K562 (cell line): Measurements from ENCODE around the gene POMT2. TPM values are rescaled to one million over a fixed set of nuclear protein-coding genes. Genes with fewer than 3 reads are reported as not detected.

Experiments used
- FOSL1 ChIP-seq: fragments of 200-800 bp; sonication (Bioruptor generic); conservative IDR thresholded peaks from 2 replicates; pipeline ENCODE4 v1.6.1; 2016; ENCODE audit warnings: missing genetic modification characterization, missing compliant biosample characterization
- FOXJ2 ChIP-seq: fragments of 200-800 bp; sonication (Bioruptor generic); IDR thresholded peaks from 2 replicates; pipeline ENCODE4 v1.6.1; 2016; ENCODE audit warnings: missing genetic modification characterization, missing compliant biosample characterization
- FOXK2 ChIP-seq, 2 experiments: fragments of 450-650 bp; IDR thresholded peaks in 1 of 2; conservative IDR thresholded peaks in 1 of 2; 2 replicates each; pipeline ENCODE4 v1.6.1; 2016; ENCODE audit warnings: low read depth in 2 of 2, mild to moderate bottlenecking in 1 of 2
- HOMEZ ChIP-seq: fragments of 250-450 bp; sonication (Bioruptor Pico); IDR thresholded peaks from 2 replicates; pipeline ENCODE4 v1.4.0; 2020; ENCODE audit warnings: mild to moderate bottlenecking, moderate library complexity
- KDM2B ChIP-seq: fragments of 250-450 bp; sonication (Bioruptor Pico); IDR thresholded peaks from 2 replicates; pipeline ENCODE4 v1.8.0; 2021; ENCODE audit warnings: mild to moderate bottlenecking, moderate library complexity
- MAFF ChIP-seq: IDR thresholded peaks from 2 replicates; pipeline ENCODE4 v1.6.1; 2012; ENCODE audit warnings: low read length, improper control_type of control experiment
- MYC ChIP-seq, 2 experiments: fragments of 250-450 bp in 1 of 2; sonication (Bioruptor Pico) in 1 of 2; IDR thresholded peaks; 2 replicates each; pipeline versions ENCODE4 v1.5.1 to v1.6.1; 2012 to 2021; ENCODE audit warnings: low read depth in 2 of 2, borderline replicate concordance in 1 of 2, improper control_type of control experiment in 1 of 2, low read length in 1 of 2, mild to moderate bottlenecking in 1 of 2, moderate library complexity in 1 of 2
- NCOR1 ChIP-seq: fragments of 450-650 bp; IDR thresholded peaks from 2 replicates; pipeline ENCODE4 v1.6.1; 2016; ENCODE audit warnings: mild to moderate bottlenecking, moderate library complexity
- NR2C2 ChIP-seq, 2 experiments: fragments of 200-800 bp in 1 of 2; sonication (Bioruptor generic) in 1 of 2; sonication (generic) in 1 of 2; formaldehyde crosslinking in 1 of 2; IDR thresholded peaks; 2 replicates each; pipeline versions ENCODE4 v1.6.1 to v1.8.0; 2016 to 2022; ENCODE audit warnings: mild to moderate bottlenecking in 1 of 2, missing compliant biosample characterization in 1 of 2, missing genetic modification characterization in 1 of 2, missing genetic modification reagents in 1 of 2
- PHF21A ChIP-seq: fragments of 450-650 bp; IDR thresholded peaks from 2 replicates; pipeline ENCODE4 v1.6.1; 2017; ENCODE audit warnings: low read depth, borderline replicate concordance
- SETDB1 ChIP-seq: IDR thresholded peaks from one replicate; pipeline ENCODE4 v1.6.1; 2012; ENCODE audit warnings: low read length, control low read depth, inconsistent platforms
- SMAD4 ChIP-seq: fragments of 250-450 bp; sonication (Bioruptor Pico); conservative IDR thresholded peaks from 2 replicates; pipeline ENCODE4 v1.8.0; 2021; ENCODE audit warnings: inconsistent platforms, mild to moderate bottlenecking, moderate library complexity
- SMARCA4 ChIP-seq: fragments of 450-650 bp; IDR thresholded peaks from 2 replicates; pipeline ENCODE4 v1.6.1; 2016
- SMARCB1 ChIP-seq: IDR thresholded peaks from 2 replicates; pipeline ENCODE4 v1.6.1; 2011; ENCODE audit warnings: improper control_type of control experiment, low read depth; ENCODE audit not compliant: insufficient read length
- SPI1 ChIP-seq: IDR thresholded peaks from 2 replicates; pipeline ENCODE4 v1.6.1; 2011; ENCODE audit warnings: low read depth, low read length, control low read depth, borderline replicate concordance
- THRAP3 ChIP-seq: fragments of 450-650 bp; IDR thresholded peaks from 2 replicates; pipeline ENCODE4 v1.6.1; 2016; ENCODE audit warnings: mild to moderate bottlenecking, inconsistent platforms, borderline replicate concordance
- THRB ChIP-seq: fragments of 450-650 bp; formaldehyde crosslinking; conservative IDR thresholded peaks from 2 replicates; pipeline ENCODE4 v1.4.0; 2022; ENCODE audit warnings: mild to moderate bottlenecking, missing genetic modification characterization
- ZNF584 ChIP-seq: fragments of 200-800 bp; sonication (Bioruptor generic); IDR thresholded peaks from 2 replicates; pipeline ENCODE4 v1.6.1; 2016; ENCODE audit warnings: low read depth, mild to moderate bottlenecking, missing genetic modification characterization, missing compliant biosample characterization
- ZNF785 ChIP-seq: fragments of 250-450 bp; sonication (Bioruptor Pico); IDR thresholded peaks from 2 replicates; pipeline ENCODE4 v1.4.0; 2020; ENCODE audit warnings: mild to moderate bottlenecking
- polyA plus RNA-seq, 8 experiments: library from polyadenylated mRNA; depleted of rRNA in 4 of 8; stranded (reverse) in 5 of 8; unstranded in 3 of 8; fragments of >200 nt; fragmentation: Nextera tagmentation in 2 of 8; fragmentation: Illumina TruSeq in 1 of 8; extraction: Ambion mirVana in 2 of 8; extraction: Trizol in 1 of 8; gene quantifications; 2 replicates each; pipeline versions ENCODE4 v1.2.1 to v1.2.3, GENCODE V29; 2011 to 2014; ENCODE audit warnings: inconsistent platforms in 1 of 8, missing spikeins in 1 of 8
- total RNA-seq, 7 experiments: library from RNA; depleted of rRNA in 6 of 7; stranded (reverse); fragments of >200 nt in 6 of 7; fragmentation: Illumina TruSeq in 2 of 7; extraction: Trizol in 2 of 7; gene quantifications; 2 replicates each; pipeline versions ENCODE4 v1.2.1 to v1.2.3, GENCODE V29; 2011 to 2021; ENCODE audit warnings: low replicate concordance in 1 of 7
- TF ChIP-seq, protein P1 (sequence below): fragments of 250-450 bp; sonication (Bioruptor Pico); IDR thresholded peaks from 2 replicates; pipeline ENCODE4 v1.4.0; 2020; ENCODE audit warnings: mild to moderate bottlenecking, moderate library complexity, borderline replicate concordance

The POMT2 gene
- total and polyA plus RNA-seq, 9 of the 15 experiments (the other 6 are each of a cell fraction or from before 2014, with no cell fraction given): 0.39 to 16.6 (median 7.8) TPM

DNA sequence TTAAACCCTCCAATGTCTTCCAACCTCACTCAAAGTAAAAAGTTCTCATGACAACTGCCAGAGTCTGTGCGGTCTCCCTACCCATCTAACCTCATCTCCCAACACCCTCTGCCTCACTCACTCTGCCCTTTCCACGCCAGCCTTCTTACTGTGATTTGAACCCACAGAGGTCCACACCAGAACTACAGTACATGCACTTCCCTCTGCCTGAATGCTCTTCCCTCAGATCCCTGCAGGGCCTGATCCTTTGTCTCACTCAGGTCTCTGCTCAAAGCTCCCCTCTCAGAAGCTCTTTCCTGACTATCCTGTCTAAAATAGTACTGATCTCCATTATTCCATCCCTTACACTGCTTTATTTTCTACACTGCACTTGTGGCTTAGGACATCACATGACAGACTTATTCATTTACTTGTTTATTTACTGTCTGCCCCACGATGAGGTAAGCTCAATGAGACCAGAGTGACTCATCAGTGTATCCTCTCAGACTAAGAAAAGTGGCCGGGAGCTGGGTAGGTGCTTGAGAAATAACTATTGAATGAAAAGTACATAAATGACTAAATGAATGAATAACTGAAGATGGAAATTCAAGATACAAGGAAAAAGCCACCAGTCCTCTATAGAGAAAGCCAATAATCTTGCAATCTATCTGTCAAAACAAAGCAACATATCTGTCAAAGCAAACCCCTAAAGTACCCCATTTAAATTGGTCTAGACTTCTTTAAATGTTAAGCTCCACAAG is 17.1 kb downstream of the POMT2 start (continued):
- TF ChIP-seq, protein P1, sequence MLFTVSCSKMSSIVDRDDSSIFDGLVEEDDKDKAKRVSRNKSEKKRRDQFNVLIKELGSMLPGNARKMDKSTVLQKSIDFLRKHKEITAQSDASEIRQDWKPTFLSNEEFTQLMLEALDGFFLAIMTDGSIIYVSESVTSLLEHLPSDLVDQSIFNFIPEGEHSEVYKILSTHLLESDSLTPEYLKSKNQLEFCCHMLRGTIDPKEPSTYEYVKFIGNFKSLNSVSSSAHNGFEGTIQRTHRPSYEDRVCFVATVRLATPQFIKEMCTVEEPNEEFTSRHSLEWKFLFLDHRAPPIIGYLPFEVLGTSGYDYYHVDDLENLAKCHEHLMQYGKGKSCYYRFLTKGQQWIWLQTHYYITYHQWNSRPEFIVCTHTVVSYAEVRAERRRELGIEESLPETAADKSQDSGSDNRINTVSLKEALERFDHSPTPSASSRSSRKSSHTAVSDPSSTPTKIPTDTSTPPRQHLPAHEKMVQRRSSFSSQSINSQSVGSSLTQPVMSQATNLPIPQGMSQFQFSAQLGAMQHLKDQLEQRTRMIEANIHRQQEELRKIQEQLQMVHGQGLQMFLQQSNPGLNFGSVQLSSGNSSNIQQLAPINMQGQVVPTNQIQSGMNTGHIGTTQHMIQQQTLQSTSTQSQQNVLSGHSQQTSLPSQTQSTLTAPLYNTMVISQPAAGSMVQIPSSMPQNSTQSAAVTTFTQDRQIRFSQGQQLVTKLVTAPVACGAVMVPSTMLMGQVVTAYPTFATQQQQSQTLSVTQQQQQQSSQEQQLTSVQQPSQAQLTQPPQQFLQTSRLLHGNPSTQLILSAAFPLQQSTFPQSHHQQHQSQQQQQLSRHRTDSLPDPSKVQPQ (CRISPR knock-in tag): no peak
- TF ChIP-seq KDM2B (CRISPR knock-in tag): no peak
- peak; percentile 76; the same call in 1 of the 2 replicates for TF ChIP-seq FOXJ2 (tag)
- no peak for TF ChIP-seq THRB
- TF ChIP-seq NCOR1: peak; percentile 28; the same call in 1 of the 2 replicates
- TF ChIP-seq SMARCA4: peak; percentile 50; the same call in 1 of the 2 replicates
- no peak for TF ChIP-seq PHF21A
- TF ChIP-seq THRAP3: no peak
- TF ChIP-seq ZNF584: no peak
- no peak for TF ChIP-seq SETDB1
- TF ChIP-seq ZNF785 (CRISPR knock-in tag): no peak
- TF ChIP-seq SMAD4 (CRISPR knock-in tag): no peak
- TF ChIP-seq MAFF: peak; percentile 9; the same call in 1 of the 2 replicates
- no peak for TF ChIP-seq SPI1
- TF ChIP-seq HOMEZ (CRISPR knock-in tag): no peak
- TF ChIP-seq NR2C2 (CRISPR knock-in tag; IDR thresholded peaks at IDR 0.05): no peak
- peak; percentile 0; the same call in 1 of the 2 replicates for TF ChIP-seq NR2C2 (tag; IDR thresholded peaks at IDR 0.05)
- peak; percentile 76 to 87 for TF ChIP-seq FOXK2 (conservative IDR thresholded peaks at IDR 0.05 in 1 of 2, IDR thresholded peaks at IDR 0.05 in 1 of 2; ENCODE audit: low read depth in 2 of 2)
- TF ChIP-seq MYC (IDR thresholded peaks at IDR 0.05; ENCODE audit: low read depth, low read length): no peak
- TF ChIP-seq MYC (CRISPR knock-in tag; IDR thresholded peaks at IDR 0.05; ENCODE audit: borderline replicate concordance, low read depth): no peak
- no peak for TF ChIP-seq SMARCB1
- peak; percentile 92 for TF ChIP-seq FOSL1 (tag)
